DOHH2 (cell line): Measurements from ENCODE around the gene PDLIM1.

ENCODE experiments used
- CTCF ChIP-seq: fragments of 200-600 bp; sonication (generic); IDR thresholded peaks from one replicate; pipeline ENCODE4 v1.5.1; 2014; ENCODE audit warnings: antibody characterized with exemption, mild to moderate bottlenecking, low read depth, low read length; ENCODE audit not compliant: poor library complexity, severe bottlenecking
- EZH2phosphoT487 ChIP-seq: fragments of 200-600 bp; sonication (generic); IDR thresholded peaks from 2 replicates; pipeline ENCODE4 v1.6.1; 2017; ENCODE audit warnings: borderline replicate concordance, mild to moderate bottlenecking, antibody characterized with exemption, low read length, moderate library complexity, mixed read lengths

- TF ChIP-seq CTCF = peak; percentile 86
- no peak for TF ChIP-seq EZH2phosphoT487
Measured at GRCh38 chr10:95246582-95247051, 44.2 kb downstream of the PDLIM1 start.
